ENCODE results near the gene SCUBE1. TPM values are rescaled to one million over a fixed set of nuclear protein-coding genes. Genes with fewer than 3 reads are reported as not detected.

The SCUBE1 gene
- total and polyA plus RNA-seq, 7 experiments from 2014 or later = 0.11 to 0.27 (median 0.19) TPM; not detected in 4

DNA sequence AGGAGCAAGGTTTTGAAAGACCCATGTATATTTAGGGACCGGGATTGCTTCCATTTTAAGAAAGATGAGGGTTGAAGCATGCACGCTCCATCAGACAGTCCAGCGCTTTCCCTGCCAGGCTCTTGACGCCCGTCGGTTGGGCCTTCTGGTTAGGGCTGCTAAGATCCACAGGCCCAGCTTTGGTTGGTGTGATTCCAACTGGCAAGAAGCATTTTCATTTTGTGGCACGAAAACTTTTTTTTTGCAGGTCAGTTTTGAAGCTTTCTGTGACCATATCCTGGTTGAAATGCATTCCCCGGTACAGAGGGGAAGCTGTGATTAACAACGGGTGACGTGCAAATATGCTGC lies 34.4 kb upstream of the SCUBE1 start:
- intact Hi-C loops (cut with micrococcal nuclease) = no loop called here
- ATAC-seq (no peak), DNase-seq (no peak)
- Histone ChIP-seq H3K4me1 (ENCODE audit: control insufficient read depth in 2 of 2, insufficient read depth in 2 of 2, low read length in 2 of 2) (peaks cover 0 to 24% of the 10 kb centered on the region in 2 donors), H3K4me3 (ENCODE audit: low read length) (no peak overlapping the region), H3K27me3 (ENCODE audit: control insufficient read depth in 2 of 2, insufficient read depth in 2 of 2, low read length in 2 of 2) (no peaks in the 10 kb centered on the region), H3K27ac (ENCODE audit: low read depth, low read length) (no peak overlapping the region), H3K36me3 (ENCODE audit: control insufficient read depth in 2 of 3, insufficient read depth in 3 of 3, low read length in 3 of 3) (no peaks in the 10 kb centered on the region), H3K9me3 (ENCODE audit: control insufficient read depth in 2 of 3, low read length in 3 of 3) (peaks cover 0 to 5% (median 0%) of the 10 kb centered on the region in 3 experiments)
- peaks cover 0 to 18% (median 0%) of the 10 kb centered on the region in 7 donors for H3K4me1 Mint-ChIP-seq
- no peak overlapping the region for H3K27ac Mint-ChIP-seq
- peaks cover 0 to 7% (median 0%) of the 10 kb centered on the region in 5 donors for H3K36me3 Mint-ChIP-seq
- CTCF ChIA-PET = no interaction called here
- peaks cover 0 to 17% (median 10%) of the 10 kb centered on the region in 11 donors for H3K9me3 Mint-ChIP-seq
- peaks cover 38 to 70% (median 51%) of the 10 kb centered on the region in 5 donors for H3K27me3 Mint-ChIP-seq
- no peak overlapping the region for H3K4me3 Mint-ChIP-seq
- POLR2A ChIA-PET = no interaction called here

DNA sequence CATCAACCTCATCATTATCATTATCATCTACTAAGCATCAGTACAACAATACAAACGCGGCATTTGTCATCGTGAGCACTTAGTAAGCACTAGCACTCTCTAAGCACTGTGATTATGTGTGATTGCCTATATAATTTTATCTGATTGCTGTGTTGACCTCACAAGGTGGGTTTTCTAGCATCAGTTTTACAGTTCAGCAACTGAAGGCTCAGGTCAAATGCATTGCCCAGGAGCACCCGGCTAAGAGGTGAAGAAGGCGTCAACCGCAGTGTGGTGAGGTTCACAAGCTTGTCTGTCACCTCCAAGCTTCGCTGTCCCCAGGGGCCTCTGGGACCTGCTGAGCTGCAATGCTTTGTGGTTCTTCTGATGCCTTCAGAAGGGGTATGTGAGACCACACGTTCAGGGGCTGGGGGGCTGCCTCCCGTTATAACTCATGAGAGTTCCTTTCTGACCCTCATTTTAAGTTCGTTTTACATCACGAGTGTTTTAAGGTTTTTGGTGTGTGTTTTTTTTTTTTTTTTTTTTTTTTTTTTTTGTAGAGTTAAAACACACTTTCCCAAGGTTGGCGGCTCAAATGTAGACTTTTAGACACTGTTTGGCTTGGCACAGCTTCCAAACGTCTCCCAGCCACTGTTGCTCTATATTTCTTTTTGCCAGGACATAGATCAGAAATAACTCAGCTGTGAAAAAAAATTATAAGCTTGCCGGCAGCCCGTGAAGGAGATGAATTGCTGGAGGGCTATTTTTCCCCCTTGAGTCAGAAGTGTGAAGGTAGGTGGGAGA lies 33.8 kb upstream of the SCUBE1 start:
- H3K27ac ChIP-seq (ENCODE audit: low read depth, low read length) = no peak overlapping the region
- intact Hi-C loops (cut with micrococcal nuclease) = no loop called here
- peaks cover 0 to 24% of the 10 kb centered on the region in 2 donors for H3K4me1 ChIP-seq (ENCODE audit: control insufficient read depth in 2 of 2, insufficient read depth in 2 of 2, low read length in 2 of 2)
- POLR2A ChIA-PET = no interaction called here
- H3K9me3 Mint-ChIP-seq = peaks cover 0 to 17% (median 10%) of the 10 kb centered on the region in 11 donors
- peaks cover 0 to 5% (median 0%) of the 10 kb centered on the region in 3 experiments for H3K9me3 ChIP-seq (ENCODE audit: control insufficient read depth in 2 of 3, low read length in 3 of 3)
- DNase-seq (no peak), ATAC-seq (peak; percentile 84)
- CTCF ChIA-PET = no interaction called here
- H3K4me1 Mint-ChIP-seq = peaks cover 0 to 18% (median 0%) of the 10 kb centered on the region in 7 donors
- H3K4me3 ChIP-seq (ENCODE audit: low read length) = no peak overlapping the region
- no peak overlapping the region for H3K27ac Mint-ChIP-seq
- H3K36me3 Mint-ChIP-seq = peaks cover 0 to 7% (median 0%) of the 10 kb centered on the region in 5 donors
- H3K4me3 Mint-ChIP-seq = no peak overlapping the region
- H3K27me3 Mint-ChIP-seq = peaks cover 41 to 65% (median 55%) of the 10 kb centered on the region in 5 donors
- no peaks in the 10 kb centered on the region for H3K36me3 ChIP-seq (ENCODE audit: control insufficient read depth in 2 of 3, insufficient read depth in 3 of 3, low read length in 3 of 3)
- H3K27me3 ChIP-seq (ENCODE audit: control insufficient read depth in 2 of 2, insufficient read depth in 2 of 2, low read length in 2 of 2) = no peaks in the 10 kb centered on the region

DNA sequence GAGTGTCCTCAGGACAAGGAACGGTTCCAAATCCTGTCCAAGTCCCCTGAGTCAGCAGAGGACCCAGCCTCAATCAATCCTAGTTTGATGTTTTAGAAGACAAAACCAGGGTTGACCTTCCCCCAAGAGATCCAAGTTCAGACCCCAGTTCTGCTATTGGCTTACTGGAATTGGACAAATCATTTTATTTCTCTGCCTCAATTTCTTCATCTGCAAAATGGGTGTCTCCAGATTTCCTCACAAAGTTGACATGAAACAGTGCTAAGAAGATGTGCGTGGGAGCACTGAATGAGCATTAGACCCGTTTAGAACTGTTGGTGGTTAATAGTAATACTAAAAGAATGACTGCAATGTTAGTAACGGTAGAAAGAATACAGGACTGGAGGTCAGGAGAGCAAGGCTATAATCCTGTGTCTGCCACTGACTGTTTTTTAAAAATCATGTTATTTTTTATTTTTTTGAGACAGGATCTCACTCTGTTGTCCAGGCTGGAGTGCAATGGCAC lies 32.8 kb upstream of the SCUBE1 start:
- CTCF ChIA-PET = no interaction called here
- Histone ChIP-seq H3K27me3 (ENCODE audit: control insufficient read depth in 2 of 2, insufficient read depth in 2 of 2, low read length in 2 of 2) (no peaks in the 10 kb centered on the region), H3K4me1 (ENCODE audit: control insufficient read depth in 2 of 2, insufficient read depth in 2 of 2, low read length in 2 of 2) (peaks cover 0 to 24% of the 10 kb centered on the region in 2 donors), H3K9me3 (ENCODE audit: control insufficient read depth in 2 of 3, low read length in 3 of 3) (peaks cover 0 to 5% (median 0%) of the 10 kb centered on the region in 3 experiments), H3K4me3 (ENCODE audit: low read length) (no peak overlapping the region), H3K27ac (ENCODE audit: low read depth, low read length) (no peak overlapping the region), H3K36me3 (ENCODE audit: control insufficient read depth in 2 of 3, insufficient read depth in 3 of 3, low read length in 3 of 3) (no peaks in the 10 kb centered on the region)
- Mint-ChIP-seq H3K27ac (no peak overlapping the region), H3K9me3 (peaks cover 0 to 17% (median 10%) of the 10 kb centered on the region in 11 donors), H3K4me3 (no peak overlapping the region), H3K36me3 (peaks cover 0 to 7% (median 5%) of the 10 kb centered on the region in 5 donors), H3K4me1 (peaks cover 0 to 14% (median 0%) of the 10 kb centered on the region in 7 donors), H3K27me3 (peaks cover 51 to 73% (median 64%) of the 10 kb centered on the region in 5 donors)
- DNase-seq (no peak), ATAC-seq (no peak)
- intact Hi-C loops (cut with micrococcal nuclease) = no loop called here
- POLR2A ChIA-PET = no interaction called here

DNA sequence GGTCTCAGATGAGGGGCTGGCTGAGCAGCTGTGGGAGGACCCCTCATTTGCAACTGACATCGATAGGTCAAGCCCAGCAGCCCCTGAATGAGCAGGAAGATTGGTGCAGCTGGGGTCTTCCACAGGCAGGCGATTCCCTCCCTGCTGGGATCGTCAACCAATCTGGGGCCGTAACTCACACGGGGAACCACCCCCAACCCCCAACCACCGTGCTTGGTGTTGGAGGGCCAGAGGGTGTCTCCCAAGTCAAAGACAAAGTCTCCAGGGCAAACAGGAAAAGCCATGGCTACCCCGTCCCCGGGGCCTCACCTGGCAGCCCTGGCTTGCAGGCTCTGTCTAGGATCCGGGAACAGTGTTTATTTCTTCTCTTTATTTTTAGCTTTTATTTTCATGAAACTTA lies 26.9 kb upstream of the SCUBE1 start:
- H3K27ac Mint-ChIP-seq = no peak overlapping the region
- Histone ChIP-seq H3K4me3 (ENCODE audit: low read length) (no peak overlapping the region), H3K27me3 (ENCODE audit: control insufficient read depth in 2 of 2, insufficient read depth in 2 of 2, low read length in 2 of 2) (no peaks in the 10 kb centered on the region), H3K4me1 (ENCODE audit: control insufficient read depth in 2 of 2, insufficient read depth in 2 of 2, low read length in 2 of 2) (no peaks in the 10 kb centered on the region), H3K27ac (ENCODE audit: low read depth, low read length) (no peak overlapping the region), H3K9me3 (ENCODE audit: control insufficient read depth in 2 of 3, low read length in 3 of 3) (peaks cover 0 to 5% (median 0%) of the 10 kb centered on the region in 3 experiments), H3K36me3 (ENCODE audit: control insufficient read depth in 2 of 3, insufficient read depth in 3 of 3, low read length in 3 of 3) (no peaks in the 10 kb centered on the region)
- peaks cover 0 to 6% (median 3%) of the 10 kb centered on the region in 5 donors for H3K36me3 Mint-ChIP-seq
- no peaks in the 10 kb centered on the region for H3K4me1 Mint-ChIP-seq
- H3K4me3 Mint-ChIP-seq = no peak overlapping the region
- H3K27me3 Mint-ChIP-seq = peaks cover 48 to 60% (median 54%) of the 10 kb centered on the region in 5 donors
- POLR2A ChIA-PET = interaction anchor here (0.6 kb wide), 1 partner anchor 70 kb away, joined by 3 read pairs; no protein-coding TSS in a partner anchor
- peaks cover 0 to 15% (median 7%) of the 10 kb centered on the region in 11 donors for H3K9me3 Mint-ChIP-seq
- intact Hi-C loops (cut with micrococcal nuclease) = no loop called here
- DNase-seq = no peak
- no peak for ATAC-seq
- CTCF ChIA-PET = interaction anchor here (0.6 kb wide), 1 partner anchor 24 kb away, joined by 5 read pairs; no protein-coding TSS in a partner anchor

DNA sequence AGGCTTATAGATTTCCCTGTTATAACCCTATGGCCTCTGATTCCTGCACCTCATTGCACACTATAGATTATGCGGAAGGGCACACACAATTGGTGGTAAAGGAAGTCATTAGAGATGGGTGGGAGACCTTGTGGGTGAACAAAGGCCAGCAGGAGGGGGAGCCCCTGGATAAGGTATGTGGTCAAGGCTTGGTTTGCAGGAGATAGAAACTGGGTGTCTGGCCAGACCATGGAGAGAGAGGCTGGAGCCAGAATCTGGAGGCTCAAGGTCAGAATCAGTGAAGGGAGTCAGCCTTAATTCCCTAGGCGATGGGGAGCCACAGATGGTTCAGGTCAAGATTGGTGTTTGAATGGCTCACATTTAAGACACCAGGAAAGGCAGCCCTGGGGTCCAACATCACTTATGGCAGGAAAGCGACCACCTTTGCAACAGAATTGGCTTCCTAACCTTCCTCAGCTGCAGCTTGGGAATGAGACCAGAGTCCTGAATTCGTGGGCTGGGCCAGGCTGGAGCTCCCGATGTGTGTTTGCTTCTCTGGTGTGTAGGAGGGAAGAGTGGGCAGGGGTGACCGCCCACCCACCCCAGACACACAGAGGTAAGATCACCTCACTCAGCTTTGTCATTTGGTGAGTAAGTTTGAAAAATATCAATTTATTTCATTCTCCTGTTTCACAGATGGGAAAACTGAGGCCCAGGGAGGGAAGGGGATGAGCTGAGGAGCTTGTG lies 22.7 kb upstream of the SCUBE1 start:
- ATAC-seq = no peak
- intact Hi-C loops (cut with micrococcal nuclease) = no loop called here
- Histone ChIP-seq H3K27ac (ENCODE audit: low read depth, low read length) (no peak overlapping the region), H3K4me1 (ENCODE audit: control insufficient read depth in 2 of 2, insufficient read depth in 2 of 2, low read length in 2 of 2) (no peaks in the 10 kb centered on the region), H3K36me3 (ENCODE audit: control insufficient read depth in 2 of 3, insufficient read depth in 3 of 3, low read length in 3 of 3) (no peaks in the 10 kb centered on the region), H3K27me3 (ENCODE audit: control insufficient read depth in 2 of 2, insufficient read depth in 2 of 2, low read length in 2 of 2) (no peaks in the 10 kb centered on the region), H3K9me3 (ENCODE audit: control insufficient read depth in 2 of 3, low read length in 3 of 3) (no peaks in the 10 kb centered on the region), H3K4me3 (ENCODE audit: low read length) (no peak overlapping the region)
- Mint-ChIP-seq H3K27ac (no peak overlapping the region), H3K9me3 (peaks cover 0 to under 1% (median 0%) of the 10 kb centered on the region in 11 donors), H3K4me1 (no peaks in the 10 kb centered on the region), H3K27me3 (peaks cover 28 to 34% (median 30%) of the 10 kb centered on the region in 5 donors), H3K4me3 (no peak overlapping the region), H3K36me3 (no peaks in the 10 kb centered on the region)
- CTCF ChIA-PET = interaction anchor here (0.7 kb wide), 1 partner anchor 18 kb away, joined by 3 read pairs; no protein-coding TSS in a partner anchor
- POLR2A ChIA-PET = no interaction called here
- no peak for DNase-seq

DNA sequence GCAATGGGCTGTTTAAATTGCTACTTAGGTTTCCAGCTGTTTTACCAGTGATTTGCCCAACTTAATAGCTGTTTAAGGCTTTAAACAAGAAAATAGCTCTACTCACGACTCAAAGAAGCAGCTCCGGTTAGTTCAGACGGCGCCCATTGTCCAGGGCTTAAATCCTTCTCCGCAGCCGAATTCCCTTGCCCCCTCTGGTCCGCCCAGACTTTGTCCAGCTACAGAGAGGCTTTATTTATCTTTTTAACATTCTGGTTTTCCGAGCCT lies 20.9 kb upstream of the SCUBE1 start:
- H3K9me3 Mint-ChIP-seq = peaks cover 0 to 2% (median 0%) of the 10 kb centered on the region in 11 donors
- no peak overlapping the region for H3K27ac Mint-ChIP-seq
- ATAC-seq = no peak
- DNase-seq = no peak
- peaks cover 11 to 23% (median 15%) of the 10 kb centered on the region in 5 donors for H3K27me3 Mint-ChIP-seq
- no peaks in the 10 kb centered on the region for H3K36me3 Mint-ChIP-seq
- no peaks in the 10 kb centered on the region for H3K27me3 ChIP-seq (ENCODE audit: control insufficient read depth in 2 of 2, insufficient read depth in 2 of 2, low read length in 2 of 2)
- CTCF ChIA-PET = no interaction called here
- intact Hi-C loops (cut with micrococcal nuclease) = no loop called here
- no peaks in the 10 kb centered on the region for H3K9me3 ChIP-seq (ENCODE audit: control insufficient read depth in 2 of 3, low read length in 3 of 3)
- H3K4me1 Mint-ChIP-seq = no peaks in the 10 kb centered on the region
- H3K36me3 ChIP-seq (ENCODE audit: control insufficient read depth in 2 of 3, insufficient read depth in 3 of 3, low read length in 3 of 3) = no peaks in the 10 kb centered on the region
- POLR2A ChIA-PET = no interaction called here
- H3K27ac ChIP-seq (ENCODE audit: low read depth, low read length) = no peak overlapping the region
- no peak overlapping the region for H3K4me3 Mint-ChIP-seq
- H3K4me3 ChIP-seq (ENCODE audit: low read length) = no peak overlapping the region
- H3K4me1 ChIP-seq (ENCODE audit: control insufficient read depth in 2 of 2, insufficient read depth in 2 of 2, low read length in 2 of 2) = no peaks in the 10 kb centered on the region

Data from naive thymus-derived CD4-positive, alpha-beta T cell (primary cell).